Measurements from ENCODE around the gene GNAT2.

GNAT2 gene

GRCh38 chr1:109605381-109605780, 14.0 kb downstream of the GNAT2 start:
- no peak for DNase-seq

GRCh38 chr1:109603229-109603628, 16.2 kb downstream of the GNAT2 start:
- no peak for DNase-seq

GRCh38 chr1:109598655-109599054, 20.8 kb downstream of the GNAT2 start:
- no peak for DNase-seq

- DNase-seq, result no peak
These were observed 21.3 kb downstream of the GNAT2 start for GRCh38 chr1:109598156-109598555.

- no peak for DNase-seq
These were observed 23.9 kb downstream of the GNAT2 start for GRCh38 chr1:109595531-109595930.

- DNase-seq, result no peak
These were observed 26.5 kb downstream of the GNAT2 start for GRCh38 chr1:109592916-109593315.

- no peak for DNase-seq
These were observed 29.7 kb downstream of the GNAT2 start for GRCh38 chr1:109589679-109590078.

GRCh38 chr1:109589177-109589576, 30.2 kb downstream of the GNAT2 start:
- DNase-seq, result no peak

- no peak for DNase-seq
These were observed 33.4 kb downstream of the GNAT2 start for GRCh38 chr1:109586055-109586454.

GRCh38 chr1:109584766-109585165, 34.6 kb downstream of the GNAT2 start:
- DNase-seq, result no peak

- DNase-seq, result no peak
These were observed 37.4 kb downstream of the GNAT2 start for GRCh38 chr1:109582021-109582420.

GRCh38 chr1:109579491-109579890, 39.9 kb downstream of the GNAT2 start:
- DNase-seq, result no peak

GRCh38 chr1:109578947-109579443, 40.4 kb downstream of the GNAT2 start:
- no peak for DNase-seq

GRCh38 chr1:109573785-109574184, 45.6 kb downstream of the GNAT2 start:
- DNase-seq, result no peak

- DNase-seq, result no peak
These were observed 49.0 kb downstream of the GNAT2 start for GRCh38 chr1:109570414-109570813.

- no peak for DNase-seq
These were observed 50.1 kb downstream of the GNAT2 start for GRCh38 chr1:109569323-109569722.

- no peak for DNase-seq
These were observed 51.3 kb downstream of the GNAT2 start for GRCh38 chr1:109567877-109568672.

GRCh38 chr1:109566982-109567381, 52.4 kb downstream of the GNAT2 start:
- DNase-seq, result no peak

- no peak for DNase-seq
These were observed 54.2 kb downstream of the GNAT2 start for GRCh38 chr1:109565241-109565640.

- DNase-seq, result no peak
These were observed 55.1 kb downstream of the GNAT2 start for GRCh38 chr1:109564194-109564878.

GRCh38 chr1:109559995-109560394, 59.4 kb downstream of the GNAT2 start:
- DNase-seq, result no peak

GRCh38 chr1:109557520-109557919, 61.9 kb downstream of the GNAT2 start:
- no peak for DNase-seq

GRCh38 chr1:109556563-109556962, 62.9 kb downstream of the GNAT2 start:
- no peak for DNase-seq

Measured in NCI-H526 treated with DMSO at 0.1 percent for 48 hours (cell line).